ENCODE results near the gene PPP1CC. TPM values are rescaled to one million over a fixed set of nuclear protein-coding genes. Genes with fewer than 3 reads are reported as not detected.

PPP1CC gene
- total RNA-seq, 1 donor from 2014 or later: 90.6 TPM

- TF ChIP-seq CTCF (IDR thresholded peaks at IDR 0.05): no peak
- no peak for ATAC-seq
- no peak for DNase-seq
- H3K4me1 ChIP-seq: no peaks in the 10 kb centered on the region
- no peaks in the 10 kb centered on the region for H3K27me3 ChIP-seq
- no peak overlapping the region for H3K27ac ChIP-seq
- intact Hi-C loops (cut with DNase I): no loop called here
- H3K4me3 ChIP-seq: no peak overlapping the region
- H3K36me3 ChIP-seq: peaks cover 89% of the 10 kb centered on the region
- H3K9me3 ChIP-seq: no peaks in the 10 kb centered on the region
These were observed 21.1 kb downstream of the PPP1CC start for GRCh38 chr12:110721570-110721969.

GRCh38 chr12:110720516-110720915, 22.2 kb downstream of the PPP1CC start:
- intact Hi-C loops (cut with DNase I): no loop called here
- peaks cover 78% of the 10 kb centered on the region for H3K36me3 ChIP-seq
- DNase-seq (no peak), ATAC-seq (no peak)
- no peak for TF ChIP-seq CTCF (IDR thresholded peaks at IDR 0.05)
- H3K27ac ChIP-seq: no peak overlapping the region
- H3K4me3 ChIP-seq: no peak overlapping the region
- no peaks in the 10 kb centered on the region for H3K9me3 ChIP-seq
- no peaks in the 10 kb centered on the region for H3K27me3 ChIP-seq
- no peaks in the 10 kb centered on the region for H3K4me1 ChIP-seq

GRCh38 chr12:110718222-110718908, 24.3 kb downstream of the PPP1CC start:
- TF ChIP-seq CTCF (IDR thresholded peaks at IDR 0.05): no peak
- H3K4me3 ChIP-seq: no peak overlapping the region
- peaks cover 58% of the 10 kb centered on the region for H3K36me3 ChIP-seq
- DNase-seq (no peak), ATAC-seq (no peak)
- H3K27ac ChIP-seq: no peak overlapping the region
- no peaks in the 10 kb centered on the region for H3K27me3 ChIP-seq
- H3K9me3 ChIP-seq: no peaks in the 10 kb centered on the region
- H3K4me1 ChIP-seq: no peaks in the 10 kb centered on the region
- intact Hi-C loops (cut with DNase I): no loop called here

GRCh38 chr12:110717037-110717436, 25.7 kb downstream of the PPP1CC start:
- intact Hi-C loops (cut with DNase I): no loop called here
- no peak overlapping the region for H3K27ac ChIP-seq
- H3K27me3 ChIP-seq: no peaks in the 10 kb centered on the region
- DNase-seq (no peak), ATAC-seq (no peak)
- no peak overlapping the region for H3K4me3 ChIP-seq
- no peak for TF ChIP-seq CTCF (IDR thresholded peaks at IDR 0.05)
- H3K9me3 ChIP-seq: no peaks in the 10 kb centered on the region
- H3K36me3 ChIP-seq: peaks cover 45% of the 10 kb centered on the region
- no peaks in the 10 kb centered on the region for H3K4me1 ChIP-seq

GRCh38 chr12:110708917-110709316, 33.8 kb downstream of the PPP1CC start:
- H3K36me3 ChIP-seq: no peaks in the 10 kb centered on the region
- no peak for ATAC-seq
- intact Hi-C loops (cut with DNase I): no loop called here
- H3K27me3 ChIP-seq: no peaks in the 10 kb centered on the region
- H3K27ac ChIP-seq: no peak overlapping the region
- H3K4me3 ChIP-seq: no peak overlapping the region
- no peak for DNase-seq
- H3K9me3 ChIP-seq: no peaks in the 10 kb centered on the region
- TF ChIP-seq CTCF (IDR thresholded peaks at IDR 0.05): no peak
- H3K4me1 ChIP-seq: no peaks in the 10 kb centered on the region

- H3K9me3 ChIP-seq: no peaks in the 10 kb centered on the region
- intact Hi-C loops (cut with DNase I): no loop called here
These were observed 37.4 kb downstream of the PPP1CC start for GRCh38 chr12:110705309-110705708.

More at GRCh38 chr12:110705309-110705708, 37.4 kb downstream of the PPP1CC start:
- DNase-seq (no peak), ATAC-seq (no peak)
- Histone ChIP-seq H3K27ac (no peak overlapping the region), H3K27me3 (no peaks in the 10 kb centered on the region), H3K36me3 (no peaks in the 10 kb centered on the region), H3K4me3 (no peak overlapping the region), H3K4me1 (no peaks in the 10 kb centered on the region)
- TF ChIP-seq CTCF (IDR thresholded peaks at IDR 0.05): no peak
